Liver (tissue), 9 donors: ENCODE measurements around the gene HIVEP2. TPM values are rescaled to one million over a fixed set of nuclear protein-coding genes. Genes with fewer than 3 reads are reported as not detected.

ENCODE experiments used
- DNase-seq: peaks from one replicate; pipeline ENCODE4 v3.0.0-alpha.2; 2017; ENCODE audit warnings: low spot score
- H3K27ac ChIP-seq, 2 donors: one replicate each; pipeline ENCODE4 v1.7.0; 2013; ENCODE audit warnings: inconsistent platforms in 2 of 2, low read length in 2 of 2, control low read depth in 1 of 2, low read depth in 1 of 2, mild to moderate bottlenecking in 1 of 2
- H3K27me3 ChIP-seq, 4 donors: one replicate each; pipeline versions ENCODE4 v1.6.1 to v1.7.0; 2013; ENCODE audit warnings: low read length in 3 of 4, inconsistent platforms in 1 of 4, mild to moderate bottlenecking in 1 of 4, moderate library complexity in 1 of 4; ENCODE audit not compliant: control insufficient read depth in 4 of 4, insufficient read depth in 4 of 4
- H3K36me3 ChIP-seq, 4 donors: one replicate each; pipeline versions ENCODE4 v1.6.1 to v1.7.0; 2013; ENCODE audit warnings: low read length in 3 of 4, mild to moderate bottlenecking in 3 of 4, low read depth in 1 of 4, moderate library complexity in 1 of 4; ENCODE audit not compliant: control insufficient read depth in 4 of 4, insufficient read depth in 3 of 4
- H3K4me1 ChIP-seq, 4 donors: one replicate each; pipeline versions ENCODE4 v1.6.1 to v1.7.0; 2013; ENCODE audit warnings: low read length in 3 of 4, mild to moderate bottlenecking in 3 of 4, moderate library complexity in 1 of 4; ENCODE audit not compliant: control insufficient read depth in 4 of 4, insufficient read depth in 4 of 4
- H3K4me3 ChIP-seq, 3 donors: one replicate each; pipeline versions ENCODE4 v1.6.1 to v1.7.0; 2013; ENCODE audit warnings: low read length in 3 of 3, control low read depth in 1 of 3, low read depth in 1 of 3, mild to moderate bottlenecking in 1 of 3
- H3K9ac ChIP-seq, 2 donors: one replicate each; pipeline ENCODE4 v1.7.0; 2013; ENCODE audit warnings: low read length in 2 of 2, mild to moderate bottlenecking in 2 of 2, moderate library complexity in 2 of 2, control low read depth in 1 of 2, low read depth in 1 of 2
- H3K9me3 ChIP-seq, 4 donors: one replicate each; pipeline versions ENCODE4 v1.6.1 to v1.7.0; 2013; ENCODE audit warnings: low read length in 3 of 4; ENCODE audit not compliant: control insufficient read depth in 4 of 4
- ATF3 ChIP-seq: IDR thresholded peaks from 2 replicates; pipeline ENCODE4 v1.6.1; 2016; ENCODE audit warnings: antibody characterized with exemption
- CTCF ChIP-seq: fragments of 150-350 bp; IDR thresholded peaks from 2 replicates; pipeline ENCODE4 v1.5.1; 2017; ENCODE audit warnings: improper control_type of control experiment, low read depth, low read length; ENCODE audit not compliant: missing input control
- EGR1 ChIP-seq, 2 donors: IDR thresholded peaks; 2 replicates each; pipeline ENCODE4 v1.6.1; 2016 to 2018; ENCODE audit warnings: antibody characterized with exemption in 2 of 2, low read depth in 2 of 2
- FOXA1 ChIP-seq: IDR thresholded peaks from 2 replicates; pipeline ENCODE4 v1.6.1; 2016; ENCODE audit warnings: antibody characterized with exemption
- FOXA2 ChIP-seq: IDR thresholded peaks from 2 replicates; pipeline ENCODE4 v1.6.1; 2016; ENCODE audit warnings: antibody characterized with exemption
- GABPA ChIP-seq, 2 donors: IDR thresholded peaks in 1 of 2; conservative IDR thresholded peaks in 1 of 2; 2 replicates each; pipeline ENCODE4 v1.6.1; 2016; ENCODE audit warnings: antibody characterized with exemption in 2 of 2, mild to moderate bottlenecking in 1 of 2, moderate library complexity in 1 of 2
- HNF4A ChIP-seq, 2 donors: conservative IDR thresholded peaks; 2 replicates each; pipeline ENCODE4 v1.6.1; 2016; ENCODE audit warnings: antibody characterized with exemption in 2 of 2, mild to moderate bottlenecking in 2 of 2
- HNF4G ChIP-seq: IDR thresholded peaks from 2 replicates; pipeline ENCODE4 v1.6.1; 2016; ENCODE audit warnings: antibody characterized with exemption
- JUND ChIP-seq, 2 donors: IDR thresholded peaks; 2 replicates each; pipeline ENCODE4 v1.6.1; 2016; ENCODE audit warnings: antibody characterized with exemption in 2 of 2
- MAX ChIP-seq: IDR thresholded peaks from 2 replicates; pipeline ENCODE4 v1.6.1; 2016; ENCODE audit warnings: antibody characterized with exemption
- NR2F2 ChIP-seq: IDR thresholded peaks from 2 replicates; pipeline ENCODE4 v1.6.1; 2016; ENCODE audit warnings: antibody characterized with exemption
- RAD21 ChIP-seq, 2 donors: IDR thresholded peaks; 2 replicates each; pipeline ENCODE4 v1.6.1; 2016; ENCODE audit warnings: antibody characterized with exemption in 2 of 2, mild to moderate bottlenecking in 2 of 2
- RXRA ChIP-seq, 2 donors: IDR thresholded peaks; 2 replicates each; pipeline ENCODE4 v1.6.1; 2017 to 2018; ENCODE audit warnings: antibody characterized with exemption in 2 of 2, mild to moderate bottlenecking in 1 of 2
- SP1 ChIP-seq: IDR thresholded peaks from 2 replicates; pipeline ENCODE4 v1.6.1; 2018; ENCODE audit warnings: antibody characterized with exemption, mild to moderate bottlenecking
- TAF1 ChIP-seq: conservative IDR thresholded peaks from 2 replicates; pipeline ENCODE4 v1.6.1; 2016; ENCODE audit warnings: antibody characterized with exemption, mild to moderate bottlenecking
- YY1 ChIP-seq: IDR thresholded peaks from 2 replicates; pipeline ENCODE4 v1.6.1; 2016; ENCODE audit warnings: antibody characterized with exemption, mild to moderate bottlenecking
- WGBS: extraction: QIAGEN DNeasy Blood & Tissue Kit; methylation state at CpG from one replicate; pipeline ENCODE4 v1.1.7; 2013; 5-methylcytosine and 5-hydroxymethylcytosine counted together
- polyA plus RNA-seq, 2 donors: library from polyadenylated mRNA; stranded (reverse) in 1 of 2; unstranded in 1 of 2; fragments of 200-250 nt in 1 of 2; fragments of >200 nt in 1 of 2; fragmentation: Nextera tagmentation in 1 of 2; extraction: Ambion mirVana in 1 of 2; gene quantifications; one replicate each; pipeline versions ENCODE4 v1.2.1 to v1.2.3, GENCODE V29; 2013 to 2015
- total RNA-seq, 2 donors: library from RNA; depleted of rRNA; stranded (reverse); fragments of >200 nt; gene quantifications; one replicate each; pipeline ENCODE4 v1.2.3, GENCODE V29; 2014
- TF ChIP-seq, protein P1 (sequence below): IDR thresholded peaks from 2 replicates; pipeline ENCODE4 v1.6.1; 2016; ENCODE audit warnings: antibody characterized with exemption, mild to moderate bottlenecking
- TF ChIP-seq, protein P2 (sequence below): IDR thresholded peaks from 2 replicates; pipeline ENCODE4 v1.6.1; 2016; ENCODE audit warnings: antibody characterized with exemption
- donor health status: healthy.
- donor health status: healthy.
- donor health status: healthy.
- donor health status: healthy.
- donor health status: healthy.

Gene HIVEP2
- total and polyA plus RNA-seq, 4 donors = 0.82 to 6.6 (median 1.3) TPM

GRCh38 chr6:142773324-142773723 is 171.7 kb downstream of the HIVEP2 start:
- no peak for TF ChIP-seq MAX
- no peak for TF ChIP-seq FOXA1
- TF ChIP-seq SP1 = no peak
- no peak for TF ChIP-seq HNF4G
- TF ChIP-seq YY1 = no peak
- TF ChIP-seq JUND (IDR thresholded peaks at IDR 0.05) = no peak
- no peak for TF ChIP-seq CTCF
- no peak for TF ChIP-seq HNF4A (conservative IDR thresholded peaks at IDR 0.05)
- no peak for TF ChIP-seq ATF3
- no peak for TF ChIP-seq FOXA2
- TF ChIP-seq RXRA (IDR thresholded peaks at IDR 0.05) = no peak
- TF ChIP-seq RAD21 (IDR thresholded peaks at IDR 0.05) = no peak
- TF ChIP-seq, protein P1, sequence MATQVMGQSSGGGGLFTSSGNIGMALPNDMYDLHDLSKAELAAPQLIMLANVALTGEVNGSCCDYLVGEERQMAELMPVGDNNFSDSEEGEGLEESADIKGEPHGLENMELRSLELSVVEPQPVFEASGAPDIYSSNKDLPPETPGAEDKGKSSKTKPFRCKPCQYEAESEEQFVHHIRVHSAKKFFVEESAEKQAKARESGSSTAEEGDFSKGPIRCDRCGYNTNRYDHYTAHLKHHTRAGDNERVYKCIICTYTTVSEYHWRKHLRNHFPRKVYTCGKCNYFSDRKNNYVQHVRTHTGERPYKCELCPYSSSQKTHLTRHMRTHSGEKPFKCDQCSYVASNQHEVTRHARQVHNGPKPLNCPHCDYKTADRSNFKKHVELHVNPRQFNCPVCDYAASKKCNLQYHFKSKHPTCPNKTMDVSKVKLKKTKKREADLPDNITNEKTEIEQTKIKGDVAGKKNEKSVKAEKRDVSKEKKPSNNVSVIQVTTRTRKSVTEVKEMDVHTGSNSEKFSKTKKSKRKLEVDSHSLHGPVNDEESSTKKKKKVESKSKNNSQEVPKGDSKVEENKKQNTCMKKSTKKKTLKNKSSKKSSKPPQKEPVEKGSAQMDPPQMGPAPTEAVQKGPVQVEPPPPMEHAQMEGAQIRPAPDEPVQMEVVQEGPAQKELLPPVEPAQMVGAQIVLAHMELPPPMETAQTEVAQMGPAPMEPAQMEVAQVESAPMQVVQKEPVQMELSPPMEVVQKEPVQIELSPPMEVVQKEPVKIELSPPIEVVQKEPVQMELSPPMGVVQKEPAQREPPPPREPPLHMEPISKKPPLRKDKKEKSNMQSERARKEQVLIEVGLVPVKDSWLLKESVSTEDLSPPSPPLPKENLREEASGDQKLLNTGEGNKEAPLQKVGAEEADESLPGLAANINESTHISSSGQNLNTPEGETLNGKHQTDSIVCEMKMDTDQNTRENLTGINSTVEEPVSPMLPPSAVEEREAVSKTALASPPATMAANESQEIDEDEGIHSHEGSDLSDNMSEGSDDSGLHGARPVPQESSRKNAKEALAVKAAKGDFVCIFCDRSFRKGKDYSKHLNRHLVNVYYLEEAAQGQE = no peak
- Histone ChIP-seq H3K9ac (no peak overlapping the region), H3K27ac (no peak overlapping the region), H3K36me3 (peaks cover 0 to 18% (median 4%) of the 10 kb centered on the region in 4 donors), H3K27me3 (no peaks in the 10 kb centered on the region), H3K4me1 (no peaks in the 10 kb centered on the region), H3K4me3 (no peak overlapping the region), H3K9me3 (no peaks in the 10 kb centered on the region)
- DNase-seq = no peak
- WGBS = 97% methylated on average over 9 of the region's 9 CpGs

GRCh38 chr6:142771162-142771561 is 173.8 kb downstream of the HIVEP2 start:
- no peak for DNase-seq
- Histone ChIP-seq H3K9me3 (no peaks in the 10 kb centered on the region), H3K4me1 (no peaks in the 10 kb centered on the region), H3K4me3 (no peak overlapping the region), H3K27ac (no peak overlapping the region), H3K36me3 (peaks cover 0 to 18% (median 6%) of the 10 kb centered on the region in 4 donors), H3K9ac (no peak overlapping the region), H3K27me3 (no peaks in the 10 kb centered on the region)
- TF ChIP-seq NR2F2 (no peak), HNF4A (conservative IDR thresholded peaks at IDR 0.05) (no peak), EGR1 (IDR thresholded peaks at IDR 0.05; ENCODE audit: low read depth in 2 of 2) (no peak), CTCF (no peak), TAF1 (no peak), JUND (IDR thresholded peaks at IDR 0.05) (no peak), RXRA (IDR thresholded peaks at IDR 0.05) (no peak), YY1 (no peak), GABPA (IDR thresholded peaks at IDR 0.05 in 1 of 2, conservative IDR thresholded peaks at IDR 0.05 in 1 of 2) (no peak), FOXA2 (no peak), HNF4G (no peak), FOXA1 (no peak), SP1 (no peak), RAD21 (IDR thresholded peaks at IDR 0.05) (no peak)
- TF ChIP-seq, protein P1 = no peak
- TF ChIP-seq, protein P2, sequence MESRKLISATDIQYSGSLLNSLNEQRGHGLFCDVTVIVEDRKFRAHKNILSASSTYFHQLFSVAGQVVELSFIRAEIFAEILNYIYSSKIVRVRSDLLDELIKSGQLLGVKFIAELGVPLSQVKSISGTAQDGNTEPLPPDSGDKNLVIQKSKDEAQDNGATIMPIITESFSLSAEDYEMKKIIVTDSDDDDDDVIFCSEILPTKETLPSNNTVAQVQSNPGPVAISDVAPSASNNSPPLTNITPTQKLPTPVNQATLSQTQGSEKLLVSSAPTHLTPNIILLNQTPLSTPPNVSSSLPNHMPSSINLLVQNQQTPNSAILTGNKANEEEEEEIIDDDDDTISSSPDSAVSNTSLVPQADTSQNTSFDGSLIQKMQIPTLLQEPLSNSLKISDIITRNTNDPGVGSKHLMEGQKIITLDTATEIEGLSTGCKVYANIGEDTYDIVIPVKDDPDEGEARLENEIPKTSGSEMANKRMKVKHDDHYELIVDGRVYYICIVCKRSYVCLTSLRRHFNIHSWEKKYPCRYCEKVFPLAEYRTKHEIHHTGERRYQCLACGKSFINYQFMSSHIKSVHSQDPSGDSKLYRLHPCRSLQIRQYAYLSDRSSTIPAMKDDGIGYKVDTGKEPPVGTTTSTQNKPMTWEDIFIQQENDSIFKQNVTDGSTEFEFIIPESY = no peak
- 98% methylated on average over 12 of the region's 12 CpGs for WGBS
